ENCODE data around the gene TTC9B.

Gene TTC9B

DNA sequence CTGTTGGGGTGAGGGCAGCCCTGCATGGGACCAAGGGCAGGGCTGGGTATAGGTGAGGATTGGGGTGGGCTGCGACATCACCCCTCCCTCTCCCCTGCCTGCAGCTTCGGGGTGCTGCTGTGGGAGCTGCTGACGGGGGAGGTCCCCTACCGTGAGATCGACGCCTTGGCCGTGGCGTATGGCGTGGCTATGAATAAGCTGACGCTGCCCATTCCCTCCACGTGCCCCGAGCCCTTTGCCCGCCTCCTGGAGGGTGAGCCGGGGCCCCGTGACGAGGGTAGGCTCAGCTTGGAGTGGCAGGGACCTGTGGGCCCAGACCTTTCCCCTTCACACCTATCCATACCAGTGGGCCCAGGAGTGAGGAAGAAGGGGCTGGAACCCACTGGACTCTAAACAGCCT is 13.8 kb downstream of the TTC9B start:
- no peak overlapping the region for H2AFZ ChIP-seq (ENCODE audit: low read length)
- H3K27ac ChIP-seq (ENCODE audit: low read depth, low read length, poor library complexity, severe bottlenecking) = no peak overlapping the region
- 0 out of 2 replicates have a peak, but pooled peaks cover 4% of the 10 kb centered on the region for H3K36me3 ChIP-seq (ENCODE audit: insufficient read depth, low read length)
- H3K9me2 ChIP-seq (ENCODE audit: low read depth, low read length) = no peaks in the 10 kb centered on the region
- TF ChIP-seq, protein P1, sequence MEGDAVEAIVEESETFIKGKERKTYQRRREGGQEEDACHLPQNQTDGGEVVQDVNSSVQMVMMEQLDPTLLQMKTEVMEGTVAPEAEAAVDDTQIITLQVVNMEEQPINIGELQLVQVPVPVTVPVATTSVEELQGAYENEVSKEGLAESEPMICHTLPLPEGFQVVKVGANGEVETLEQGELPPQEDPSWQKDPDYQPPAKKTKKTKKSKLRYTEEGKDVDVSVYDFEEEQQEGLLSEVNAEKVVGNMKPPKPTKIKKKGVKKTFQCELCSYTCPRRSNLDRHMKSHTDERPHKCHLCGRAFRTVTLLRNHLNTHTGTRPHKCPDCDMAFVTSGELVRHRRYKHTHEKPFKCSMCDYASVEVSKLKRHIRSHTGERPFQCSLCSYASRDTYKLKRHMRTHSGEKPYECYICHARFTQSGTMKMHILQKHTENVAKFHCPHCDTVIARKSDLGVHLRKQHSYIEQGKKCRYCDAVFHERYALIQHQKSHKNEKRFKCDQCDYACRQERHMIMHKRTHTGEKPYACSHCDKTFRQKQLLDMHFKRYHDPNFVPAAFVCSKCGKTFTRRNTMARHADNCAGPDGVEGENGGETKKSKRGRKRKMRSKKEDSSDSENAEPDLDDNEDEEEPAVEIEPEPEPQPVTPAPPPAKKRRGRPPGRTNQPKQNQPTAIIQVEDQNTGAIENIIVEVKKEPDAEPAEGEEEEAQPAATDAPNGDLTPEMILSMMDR (IDR thresholded peaks at IDR 0.05; ENCODE audit: low read length) = no peak
- no peak for TF ChIP-seq EZH2 (IDR thresholded peaks at IDR 0.05; ENCODE audit: borderline replicate concordance, low read length)
- H3K27me3 ChIP-seq (ENCODE audit: insufficient read depth, low read length) = no peaks in the 10 kb centered on the region
- no peak overlapping the region for H3K4me2 ChIP-seq (ENCODE audit: low read length)
- no peaks in the 10 kb centered on the region for H3K4me1 ChIP-seq (ENCODE audit: insufficient read depth, low read length, severe bottlenecking)
- no peak overlapping the region for H3K4me3 ChIP-seq (ENCODE audit: low read depth, low read length, poor library complexity, severe bottlenecking)
- H3K9ac ChIP-seq (ENCODE audit: low read length) = no peak overlapping the region
- H3K79me2 ChIP-seq (ENCODE audit: insufficient read depth, low read length) = no peaks in the 10 kb centered on the region
- no peaks in the 10 kb centered on the region for H3F3A ChIP-seq (ENCODE audit: insufficient read depth, low read length)
- H4K20me1 ChIP-seq (ENCODE audit: insufficient read depth, low read length) = no peaks in the 10 kb centered on the region
- H3K9me3 ChIP-seq (ENCODE audit: low read length) = no peaks in the 10 kb centered on the region

- no peaks in the 10 kb centered on the region for H3K27me3 ChIP-seq (ENCODE audit: insufficient read depth, low read length)
- H3F3A ChIP-seq (ENCODE audit: insufficient read depth, low read length) = no peaks in the 10 kb centered on the region
These were observed 17.7 kb downstream of the TTC9B start for GRCh38 chr19:40200341-40201099.

GRCh38 chr19:40198272-40198990 is 19.8 kb downstream of the TTC9B start:
- TF ChIP-seq, protein P1 (IDR thresholded peaks at IDR 0.05; ENCODE audit: low read length) = no peak
- no peak for TF ChIP-seq EZH2 (IDR thresholded peaks at IDR 0.05; ENCODE audit: borderline replicate concordance, low read length)
- no peak overlapping the region for H3K4me2 ChIP-seq (ENCODE audit: low read length)
- H3K27me3 ChIP-seq (ENCODE audit: insufficient read depth, low read length) = no peaks in the 10 kb centered on the region
- H4K20me1 ChIP-seq (ENCODE audit: insufficient read depth, low read length) = no peaks in the 10 kb centered on the region
- no peaks in the 10 kb centered on the region for H3K36me3 ChIP-seq (ENCODE audit: insufficient read depth, low read length)
- no peaks in the 10 kb centered on the region for H3K4me1 ChIP-seq (ENCODE audit: insufficient read depth, low read length, severe bottlenecking)
- no peak overlapping the region for H2AFZ ChIP-seq (ENCODE audit: low read length)
- no peak overlapping the region for H3K27ac ChIP-seq (ENCODE audit: low read depth, low read length, poor library complexity, severe bottlenecking)
- H3F3A ChIP-seq (ENCODE audit: insufficient read depth, low read length) = no peaks in the 10 kb centered on the region
- no peak overlapping the region for H3K4me3 ChIP-seq (ENCODE audit: low read depth, low read length, poor library complexity, severe bottlenecking)
- no peaks in the 10 kb centered on the region for H3K9me3 ChIP-seq (ENCODE audit: low read length)
- H3K79me2 ChIP-seq (ENCODE audit: insufficient read depth, low read length) = no peaks in the 10 kb centered on the region
- H3K9ac ChIP-seq (ENCODE audit: low read length) = no peak overlapping the region
- no peaks in the 10 kb centered on the region for H3K9me2 ChIP-seq (ENCODE audit: low read depth, low read length)

More at GRCh38 chr19:40200341-40201099, 17.7 kb downstream of the TTC9B start:
- Histone ChIP-seq H3K4me3 (ENCODE audit: low read depth, low read length, poor library complexity, severe bottlenecking) (no peak overlapping the region), H3K9ac (ENCODE audit: low read length) (no peak overlapping the region), H3K4me2 (ENCODE audit: low read length) (no peak overlapping the region), H3K9me2 (ENCODE audit: low read depth, low read length) (no peaks in the 10 kb centered on the region), H3K4me1 (ENCODE audit: insufficient read depth, low read length, severe bottlenecking) (no peaks in the 10 kb centered on the region), H3K9me3 (ENCODE audit: low read length) (no peaks in the 10 kb centered on the region), H4K20me1 (ENCODE audit: insufficient read depth, low read length) (no peaks in the 10 kb centered on the region), H3K36me3 (ENCODE audit: insufficient read depth, low read length) (no peaks in the 10 kb centered on the region), H3K27ac (ENCODE audit: low read depth, low read length, poor library complexity, severe bottlenecking) (no peak overlapping the region), H3K79me2 (ENCODE audit: insufficient read depth, low read length) (no peaks in the 10 kb centered on the region), H2AFZ (ENCODE audit: low read length) (no peak overlapping the region)
- TF ChIP-seq, protein P1 (IDR thresholded peaks at IDR 0.05; ENCODE audit: low read length) = no peak
- no peak for TF ChIP-seq EZH2 (IDR thresholded peaks at IDR 0.05; ENCODE audit: borderline replicate concordance, low read length)

Measured in OCI-LY1 (cell line).